Upper lobe of left lung (tissue), 4 donors: Measurements from ENCODE around the gene CLTA.
"Not testable (repeated sequence)": the region's sequence is repeated elsewhere in the genome, so short reads cannot be mapped to it uniquely, and the experiment has no call there.

Experiments used
- POLR2A ChIP-seq, 4 donors: fragments of 450-650 bp; IDR thresholded peaks; one replicate each; pipeline ENCODE4 v1.5.1; 2016 to 2017; ENCODE audit warnings: antibody characterized with exemption in 4 of 4, mild to moderate bottlenecking in 2 of 4
- TF ChIP-seq, protein P1 (sequence below), 6 experiments: fragments of 450-650 bp in 4 of 6; fragments of 200-600 bp in 2 of 6; sonication (generic) in 2 of 6; IDR thresholded peaks; one replicate each; pipeline ENCODE4 v1.5.1; 2016 to 2019; ENCODE audit warnings: antibody characterized with exemption in 6 of 6

DNA sequence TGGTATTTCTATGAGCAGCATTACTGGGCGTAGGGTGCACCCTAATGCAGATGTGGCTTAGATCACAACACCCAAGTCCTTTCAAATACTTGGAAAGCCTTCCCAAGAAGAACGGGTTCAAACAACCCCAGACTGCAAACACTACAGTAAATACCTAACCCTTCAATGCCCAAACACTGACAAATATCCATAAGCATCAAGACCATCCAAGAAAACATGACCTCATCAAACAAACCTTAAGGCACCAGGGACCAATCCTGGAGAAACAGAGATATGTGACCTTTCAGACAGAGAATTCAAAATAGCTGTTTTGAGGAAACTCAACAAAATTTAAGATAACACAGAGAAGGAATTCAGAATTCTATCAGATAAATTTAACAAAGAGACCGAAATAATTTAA is 15.5 kb upstream of the CLTA start:
- TF ChIP-seq, protein P1, sequence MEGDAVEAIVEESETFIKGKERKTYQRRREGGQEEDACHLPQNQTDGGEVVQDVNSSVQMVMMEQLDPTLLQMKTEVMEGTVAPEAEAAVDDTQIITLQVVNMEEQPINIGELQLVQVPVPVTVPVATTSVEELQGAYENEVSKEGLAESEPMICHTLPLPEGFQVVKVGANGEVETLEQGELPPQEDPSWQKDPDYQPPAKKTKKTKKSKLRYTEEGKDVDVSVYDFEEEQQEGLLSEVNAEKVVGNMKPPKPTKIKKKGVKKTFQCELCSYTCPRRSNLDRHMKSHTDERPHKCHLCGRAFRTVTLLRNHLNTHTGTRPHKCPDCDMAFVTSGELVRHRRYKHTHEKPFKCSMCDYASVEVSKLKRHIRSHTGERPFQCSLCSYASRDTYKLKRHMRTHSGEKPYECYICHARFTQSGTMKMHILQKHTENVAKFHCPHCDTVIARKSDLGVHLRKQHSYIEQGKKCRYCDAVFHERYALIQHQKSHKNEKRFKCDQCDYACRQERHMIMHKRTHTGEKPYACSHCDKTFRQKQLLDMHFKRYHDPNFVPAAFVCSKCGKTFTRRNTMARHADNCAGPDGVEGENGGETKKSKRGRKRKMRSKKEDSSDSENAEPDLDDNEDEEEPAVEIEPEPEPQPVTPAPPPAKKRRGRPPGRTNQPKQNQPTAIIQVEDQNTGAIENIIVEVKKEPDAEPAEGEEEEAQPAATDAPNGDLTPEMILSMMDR (IDR thresholded peaks at IDR 0.05), result not testable (repeated sequence)
- TF ChIP-seq POLR2A (IDR thresholded peaks at IDR 0.05), result not testable (repeated sequence)
